Ovary (tissue), 9 donors: ENCODE results near the gene MCTP2. TPM values are rescaled to one million over a fixed set of nuclear protein-coding genes. Genes with fewer than 3 reads are reported as not detected.

ENCODE experiments used
- DNase-seq, 5 donors: peaks; one replicate each; pipeline ENCODE4 v3.0.0-alpha.2; 2019 to 2020
- H3K27ac ChIP-seq, 2 donors: fragments of 200-600 bp; one replicate each; pipeline versions ENCODE4 v1.5.1 to v1.8.0; 2019 to 2022
- H3K27me3 ChIP-seq: fragments of 200-600 bp; one replicate; pipeline ENCODE4 v1.8.0; 2022
- H3K36me3 ChIP-seq: fragments of 200-600 bp; sonication (generic); one replicate; pipeline ENCODE4 v1.5.1; 2019
- H3K4me1 ChIP-seq: one replicate; pipeline ENCODE4 v1.8.1; 2013; ENCODE audit warnings: mild to moderate bottlenecking, moderate library complexity; ENCODE audit not compliant: insufficient read depth
- H3K4me3 ChIP-seq: fragments of 200-600 bp; sonication (generic); one replicate; pipeline ENCODE4 v1.5.1; 2017
- H3K9me3 ChIP-seq, 2 donors: fragments of 200-600 bp in 1 of 2; sonication (generic) in 1 of 2; one replicate each; pipeline versions ENCODE4 v1.5.1 to v1.8.1; 2013 to 2019; ENCODE audit warnings: mild to moderate bottlenecking in 1 of 2, moderate library complexity in 1 of 2
- EP300 ChIP-seq: sonication (generic); formaldehyde crosslinking; IDR thresholded peaks from one replicate; pipeline ENCODE4 v1.6.1; 2017; ENCODE audit warnings: antibody characterized with exemption
- POLR2A ChIP-seq: fragments of 450-650 bp; IDR thresholded peaks from one replicate; pipeline ENCODE4 v1.6.1; 2017; ENCODE audit warnings: antibody characterized with exemption, mild to moderate bottlenecking, moderate library complexity
- WGBS, 3 donors: extraction: QIAGEN DNeasy Blood & Tissue Kit in 1 of 3; methylation state at CpG; one replicate each; pipeline versions ENCODE4 v1.1.5 to v1.1.7; 2013 to 2017; 5-methylcytosine and 5-hydroxymethylcytosine counted together
- intact Hi-C, 4 donors: fragments of 100-400 bp; cut with DNase I; formaldehyde crosslinking; loops; one replicate each; pipeline versions ENCODE4 v1.11.0 to v1.15.1; 2022 to 2023
- polyA plus RNA-seq, 2 donors: library from polyadenylated mRNA; stranded (reverse); fragments of 200-250 nt in 1 of 2; fragments of 350-450 nt in 1 of 2; fragmentation: Illumina TruSeq in 1 of 2; extraction: RNeasy Lipid Tissue Mini Kit (QIAGEN cat#74804) in 1 of 2; gene quantifications; one replicate each; pipeline ENCODE4 v1.2.3, GENCODE V29; 2013 to 2014
- total RNA-seq, 7 donors: library from RNA; depleted of rRNA in 2 of 7; stranded (reverse); fragments of >200 nt in 2 of 7; fragmentation: NEBNext Ultra II Directional in 3 of 7; extraction: Animal tissue kit (Norgen Biotek cat#: 25700) in 3 of 7; gene quantifications; one replicate each; pipeline versions ENCODE4 v1.1.0 to v1.2.4, GENCODE V29; 2016 to 2023
- TF ChIP-seq, protein P1 (sequence below), 3 donors: fragments of 450-650 bp in 2 of 3; fragments of 200-600 bp in 1 of 3; IDR thresholded peaks; one replicate each; pipeline versions ENCODE4 v1.5.1 to v1.8.0; 2016 to 2022; ENCODE audit warnings: antibody characterized with exemption in 3 of 3, mild to moderate bottlenecking in 1 of 3
- donor health status: DM: no; HTN: no; CAD: no; lungs with moderate emphysema.
- donor health status: DM: no; HTN: no; CAD: no.
- donor health status: Bipolar disorder and iron deficiency.
- donor health status: DM: yes; HTN: yes; CAD: no.
- donor health status: DM: no; HTN: no; CAD: no.
- donor health status: DM: yes; HTN: yes; CAD: no.

The MCTP2 gene
- total and polyA plus RNA-seq, 9 donors, result 0.71 to 44.5 (median 5.7) TPM

DNA sequence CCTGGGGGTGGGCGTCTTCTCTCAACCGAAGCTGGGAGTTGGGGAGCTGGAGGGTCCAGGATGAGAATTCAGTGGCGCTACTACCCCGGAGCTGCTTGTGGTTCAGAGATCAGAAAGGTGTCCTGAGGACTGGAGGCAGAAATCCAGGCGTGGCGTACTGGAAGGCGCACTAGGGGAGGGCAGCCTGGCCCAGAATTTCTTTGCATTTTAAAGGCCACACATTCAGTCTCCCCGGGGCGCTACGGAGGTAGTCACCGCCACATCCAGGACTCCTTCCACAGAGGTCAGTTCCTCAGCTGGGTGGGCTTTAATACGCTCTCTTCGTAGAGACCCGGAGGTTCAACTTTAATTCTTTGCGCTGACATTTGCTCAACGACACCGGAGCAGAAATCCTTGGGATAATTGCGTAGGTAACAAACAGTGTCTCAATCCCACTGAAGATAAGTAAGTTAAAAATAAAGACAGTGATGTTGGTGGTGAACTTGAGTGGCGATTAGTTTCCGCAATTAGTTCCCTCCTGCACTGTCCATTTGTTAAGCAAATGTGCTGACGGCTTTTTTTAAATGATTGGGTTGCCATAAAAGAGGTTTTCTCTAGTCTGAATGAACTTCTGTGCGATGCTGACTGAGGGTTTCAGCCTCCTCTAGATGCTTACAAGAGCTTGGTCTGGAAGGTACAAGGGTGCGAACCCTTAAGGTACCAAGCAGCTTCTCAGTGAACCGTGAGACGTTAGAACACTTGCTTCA lies 535 bp downstream of the MCTP2 start:
- Histone ChIP-seq H3K27me3 (no peaks in the 10 kb centered on the region), H3K36me3 (no peaks in the 10 kb centered on the region), H3K9me3 (no peaks in the 10 kb centered on the region), H3K27ac (no peak overlapping the region), H3K4me3 (peak overlapping the region; percentile 55), H3K4me1 (no peaks in the 10 kb centered on the region)
- 19 to 29% (median 25%) methylated on average over 23 to 25 of the region's 25 CpGs for WGBS, 3 donors
- intact Hi-C loops, result loop anchor here in 1 of 4 donors (2.0 kb wide), 1 partner anchor 53 kb away; no protein-coding TSS in a partner anchor
- TF ChIP-seq, protein P1, sequence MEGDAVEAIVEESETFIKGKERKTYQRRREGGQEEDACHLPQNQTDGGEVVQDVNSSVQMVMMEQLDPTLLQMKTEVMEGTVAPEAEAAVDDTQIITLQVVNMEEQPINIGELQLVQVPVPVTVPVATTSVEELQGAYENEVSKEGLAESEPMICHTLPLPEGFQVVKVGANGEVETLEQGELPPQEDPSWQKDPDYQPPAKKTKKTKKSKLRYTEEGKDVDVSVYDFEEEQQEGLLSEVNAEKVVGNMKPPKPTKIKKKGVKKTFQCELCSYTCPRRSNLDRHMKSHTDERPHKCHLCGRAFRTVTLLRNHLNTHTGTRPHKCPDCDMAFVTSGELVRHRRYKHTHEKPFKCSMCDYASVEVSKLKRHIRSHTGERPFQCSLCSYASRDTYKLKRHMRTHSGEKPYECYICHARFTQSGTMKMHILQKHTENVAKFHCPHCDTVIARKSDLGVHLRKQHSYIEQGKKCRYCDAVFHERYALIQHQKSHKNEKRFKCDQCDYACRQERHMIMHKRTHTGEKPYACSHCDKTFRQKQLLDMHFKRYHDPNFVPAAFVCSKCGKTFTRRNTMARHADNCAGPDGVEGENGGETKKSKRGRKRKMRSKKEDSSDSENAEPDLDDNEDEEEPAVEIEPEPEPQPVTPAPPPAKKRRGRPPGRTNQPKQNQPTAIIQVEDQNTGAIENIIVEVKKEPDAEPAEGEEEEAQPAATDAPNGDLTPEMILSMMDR (IDR thresholded peaks at IDR 0.05), result no peak
- TF ChIP-seq EP300 (no peak), POLR2A (no peak)
- no peak for DNase-seq

DNA sequence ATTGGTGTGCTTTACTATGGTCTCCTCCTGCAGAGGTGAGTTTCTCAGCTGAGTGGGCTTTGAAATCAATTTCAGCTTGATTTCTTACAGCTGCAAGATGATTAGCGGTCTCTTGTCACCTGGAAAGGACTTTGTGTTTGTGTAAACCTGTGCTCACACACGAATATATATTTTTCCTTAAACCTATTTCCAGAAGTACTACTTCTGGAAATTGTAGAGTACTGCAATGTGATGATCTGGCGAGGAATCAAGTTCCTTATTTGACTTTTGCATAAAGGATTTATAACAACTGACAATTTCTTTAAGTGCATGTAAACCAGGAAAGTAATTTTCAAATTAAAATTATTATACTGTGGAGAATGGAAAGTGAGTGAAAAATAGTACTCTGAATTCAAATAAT lies 2.1 kb downstream of the MCTP2 start:
- Histone ChIP-seq H3K9me3 (no peaks in the 10 kb centered on the region), H3K4me1 (no peaks in the 10 kb centered on the region), H3K27ac (no peak overlapping the region), H3K36me3 (no peaks in the 10 kb centered on the region), H3K4me3 (no peak overlapping the region), H3K27me3 (no peaks in the 10 kb centered on the region)
- DNase-seq, result no peak
- TF ChIP-seq EP300 (no peak), POLR2A (no peak)
- TF ChIP-seq, protein P1 (IDR thresholded peaks at IDR 0.05), result no peak
- intact Hi-C loops, result loop anchor here in 1 of 4 donors (2.0 kb wide), 1 partner anchor 51 kb away; no protein-coding TSS in a partner anchor
- 66 to 77% (median 76%) methylated on average over 3 of the region's 3 CpGs for WGBS, 3 donors

DNA sequence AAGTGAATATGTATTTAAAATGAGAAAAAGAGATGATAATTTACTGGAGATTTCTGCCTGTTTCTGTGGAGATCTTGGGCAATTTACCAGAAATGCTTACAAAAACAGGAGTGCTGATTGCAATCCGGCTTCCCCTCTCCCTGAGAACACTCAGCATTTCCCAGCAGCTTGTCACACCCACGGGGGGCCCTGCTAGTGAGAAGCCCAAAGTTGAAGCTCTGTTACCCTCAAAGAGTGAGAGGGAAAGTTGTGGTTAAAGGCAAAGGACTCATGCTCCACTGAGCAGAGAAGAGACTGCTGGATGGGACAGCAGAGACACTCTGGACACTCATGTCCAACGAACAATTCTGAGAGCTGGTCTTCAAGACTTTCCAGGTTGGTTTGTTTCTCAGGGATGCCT lies 2.9 kb downstream of the MCTP2 start:
- Histone ChIP-seq H3K4me1 (no peaks in the 10 kb centered on the region), H3K4me3 (no peak overlapping the region), H3K9me3 (no peaks in the 10 kb centered on the region), H3K36me3 (no peaks in the 10 kb centered on the region), H3K27me3 (no peaks in the 10 kb centered on the region), H3K27ac (no peak overlapping the region)
- TF ChIP-seq POLR2A, result no peak
- TF ChIP-seq, protein P1 (IDR thresholded peaks at IDR 0.05), result no peak
- intact Hi-C loops, result no loop called here
- DNase-seq, result no peak
- WGBS, 3 donors, result 42 to 47% (median 44%) methylated on average over 3 of the region's 3 CpGs

DNA sequence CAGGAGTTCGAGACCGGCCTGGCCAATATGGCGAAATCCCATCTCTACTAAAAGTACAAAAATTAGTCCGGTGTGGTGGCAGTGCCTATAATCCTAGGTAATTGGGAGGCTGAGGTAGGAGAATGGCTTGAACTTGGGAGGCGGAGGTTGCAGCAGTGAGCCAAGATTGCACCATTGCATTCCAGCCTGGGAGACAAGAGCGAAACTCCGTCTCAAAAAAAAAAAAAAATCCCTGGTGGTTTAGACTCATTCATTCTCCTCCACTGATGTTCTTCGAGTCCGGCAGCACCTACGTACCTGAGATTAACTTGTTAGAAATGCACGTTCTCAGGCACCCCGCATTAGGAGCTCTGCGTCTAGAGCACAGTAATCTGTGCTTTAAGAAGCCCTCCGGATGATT lies 3.7 kb downstream of the MCTP2 start:
- intact Hi-C loops, result no loop called here
- no peaks in the 10 kb centered on the region for H3K27me3 ChIP-seq
- no peaks in the 10 kb centered on the region for H3K4me1 ChIP-seq
- H3K4me3 ChIP-seq, result no peak overlapping the region
- WGBS, 3 donors, result 92 to 95% (median 94%) methylated on average over 14 of the region's 14 CpGs
- no peak overlapping the region for H3K27ac ChIP-seq
- DNase-seq, result no peak
- H3K9me3 ChIP-seq, result no peaks in the 10 kb centered on the region
- H3K36me3 ChIP-seq, result no peaks in the 10 kb centered on the region
- no peak for TF ChIP-seq POLR2A
- no peak for TF ChIP-seq EP300
- TF ChIP-seq, protein P1 (IDR thresholded peaks at IDR 0.05), result no peak
